GM21528 (cell line): ENCODE data around the gene PLCB1.

Source experiments
- ATAC-seq: cut with Tn5 transposase; IDR thresholded peaks from one replicate; pipeline ENCODE4 v1.9.1; 2021; ENCODE audit warnings: mild to moderate bottlenecking, moderate library complexity; ENCODE audit not compliant: unreplicated experiment, low FRiP score

The PLCB1 gene

DNA sequence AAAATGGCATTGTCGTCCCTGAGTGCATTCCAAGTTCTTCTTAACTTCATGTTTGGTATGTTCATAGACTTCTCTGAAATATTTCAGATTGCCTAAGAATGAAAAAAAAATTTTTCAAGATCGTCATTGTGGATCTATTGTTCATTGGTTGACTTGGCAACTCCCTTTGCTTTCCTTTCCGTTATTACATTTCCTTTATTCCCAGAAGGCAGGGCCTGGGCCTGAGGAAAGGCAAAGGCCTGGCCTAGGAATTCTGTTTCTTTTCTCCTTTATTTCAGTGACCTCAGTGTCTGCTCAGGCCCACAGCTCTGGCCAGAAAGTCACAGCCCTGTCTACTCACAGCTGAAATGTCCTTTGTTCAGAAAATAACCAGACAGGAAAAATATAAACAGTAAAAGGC, 535.2 kb downstream of the PLCB1 start:
- ATAC-seq, result no peak

DNA sequence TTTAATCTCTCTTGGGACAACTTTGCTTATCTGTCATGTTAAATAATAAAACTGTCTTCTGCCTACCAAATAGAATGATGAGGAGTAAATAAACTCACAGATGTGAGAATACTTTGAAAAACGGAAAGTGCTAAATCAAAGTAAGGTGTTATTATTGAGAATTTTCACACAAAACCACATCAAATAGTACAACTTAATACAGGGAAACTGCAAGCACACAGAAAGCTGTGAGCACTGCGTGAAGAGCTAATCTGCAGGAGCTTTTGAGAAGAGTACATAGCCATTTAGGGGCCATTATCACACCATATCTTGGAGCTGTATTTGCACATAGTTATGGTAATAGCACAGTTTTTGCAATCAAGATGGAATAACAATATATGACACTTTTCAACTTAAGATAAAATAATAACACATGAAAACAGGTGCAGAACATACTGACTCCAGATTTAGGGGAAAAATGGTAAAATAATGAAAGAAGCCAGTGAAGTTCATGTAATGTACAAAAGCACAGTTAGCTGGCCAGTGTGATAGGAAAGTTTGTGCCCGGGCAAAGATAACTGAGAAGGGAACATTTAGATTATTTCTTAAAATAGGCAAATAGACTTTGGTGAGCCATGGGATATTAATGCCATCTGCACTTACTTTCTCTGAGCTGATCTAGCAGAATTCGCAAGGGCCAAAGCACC, 538.3 kb downstream of the PLCB1 start:
- ATAC-seq, result no peak

DNA sequence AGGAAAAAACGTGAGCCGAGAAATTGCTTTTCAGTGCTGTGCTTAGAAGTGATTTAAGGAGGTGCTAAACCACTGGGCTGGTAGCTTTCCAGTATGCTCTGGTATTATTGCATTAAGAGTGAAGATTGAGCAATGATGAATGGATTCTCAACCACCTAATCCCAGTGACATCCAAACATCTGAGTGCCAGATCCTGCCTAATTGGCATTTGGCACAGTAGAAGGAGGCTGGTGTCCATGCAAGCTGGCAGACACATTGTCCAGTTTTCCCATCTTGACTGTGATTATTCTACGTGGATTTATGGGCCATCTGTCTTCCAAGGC, 538.8 kb downstream of the PLCB1 start:
- ATAC-seq, result no peak

DNA sequence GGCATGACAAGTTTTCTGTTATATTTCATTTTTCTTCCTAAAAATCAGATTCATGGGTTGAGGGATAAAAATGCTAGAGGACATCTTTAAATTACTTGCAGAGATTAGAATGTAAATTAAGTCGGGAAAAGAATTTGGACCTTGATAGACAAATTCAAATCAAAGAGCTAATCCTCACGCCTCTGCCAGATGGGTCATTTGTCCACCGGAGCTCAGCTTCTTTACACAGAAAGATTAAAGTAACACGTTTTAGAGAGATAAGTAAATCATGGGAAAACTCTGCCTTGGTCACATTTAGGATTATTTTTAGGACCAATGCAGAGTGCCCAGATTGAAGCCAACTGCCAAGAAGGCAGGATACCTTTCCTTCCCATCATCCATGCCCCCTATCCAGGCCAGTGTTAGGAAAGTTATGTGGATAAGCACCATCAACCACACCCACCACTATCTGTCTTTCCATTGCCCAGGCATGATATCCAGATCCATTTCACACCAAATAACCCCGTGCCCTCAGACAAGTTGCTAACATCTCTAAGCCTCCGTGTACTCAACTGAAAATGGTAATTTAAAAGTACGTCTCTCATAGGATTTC, 539.4 kb downstream of the PLCB1 start:
- ATAC-seq, result no peak

DNA sequence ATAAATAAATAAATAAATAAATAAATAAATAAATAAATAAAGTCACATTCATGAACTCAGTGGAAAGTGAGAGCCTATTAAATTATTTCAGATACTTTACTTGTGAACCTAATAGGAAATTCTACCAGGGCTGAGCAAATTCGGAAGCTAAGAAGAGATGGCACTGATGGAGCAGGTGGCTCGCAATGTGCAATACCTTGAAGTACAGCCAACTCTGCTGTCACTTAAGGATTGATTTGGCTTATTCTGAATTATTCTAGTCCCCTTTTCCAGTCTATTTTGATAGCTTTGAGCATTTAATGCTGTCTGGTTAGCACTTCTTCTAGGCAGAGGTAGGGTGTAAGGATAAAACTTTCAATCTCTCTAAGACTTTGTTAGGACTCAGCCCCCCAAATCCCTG, 541.0 kb downstream of the PLCB1 start:
- ATAC-seq, result no peak

DNA sequence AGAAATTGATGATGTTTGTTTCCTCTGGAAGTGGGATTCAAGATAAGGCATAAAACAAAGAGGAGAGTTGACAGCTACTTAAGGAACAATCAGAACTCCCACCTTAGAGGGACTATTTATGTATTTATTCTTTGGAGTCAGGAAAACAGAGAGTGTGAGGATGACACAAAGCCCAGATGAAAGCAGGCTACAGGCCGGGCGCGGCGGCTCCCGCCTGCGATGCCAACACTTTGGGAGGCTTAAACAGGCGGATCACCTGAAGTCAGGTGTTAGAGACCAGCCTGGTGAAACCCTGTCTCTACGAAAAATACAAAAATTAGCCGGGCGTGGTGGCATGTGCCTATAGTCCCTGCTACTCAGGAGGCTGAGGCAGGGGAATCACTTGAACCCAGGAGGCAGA, 543.8 kb downstream of the PLCB1 start:
- ATAC-seq, result no peak

DNA sequence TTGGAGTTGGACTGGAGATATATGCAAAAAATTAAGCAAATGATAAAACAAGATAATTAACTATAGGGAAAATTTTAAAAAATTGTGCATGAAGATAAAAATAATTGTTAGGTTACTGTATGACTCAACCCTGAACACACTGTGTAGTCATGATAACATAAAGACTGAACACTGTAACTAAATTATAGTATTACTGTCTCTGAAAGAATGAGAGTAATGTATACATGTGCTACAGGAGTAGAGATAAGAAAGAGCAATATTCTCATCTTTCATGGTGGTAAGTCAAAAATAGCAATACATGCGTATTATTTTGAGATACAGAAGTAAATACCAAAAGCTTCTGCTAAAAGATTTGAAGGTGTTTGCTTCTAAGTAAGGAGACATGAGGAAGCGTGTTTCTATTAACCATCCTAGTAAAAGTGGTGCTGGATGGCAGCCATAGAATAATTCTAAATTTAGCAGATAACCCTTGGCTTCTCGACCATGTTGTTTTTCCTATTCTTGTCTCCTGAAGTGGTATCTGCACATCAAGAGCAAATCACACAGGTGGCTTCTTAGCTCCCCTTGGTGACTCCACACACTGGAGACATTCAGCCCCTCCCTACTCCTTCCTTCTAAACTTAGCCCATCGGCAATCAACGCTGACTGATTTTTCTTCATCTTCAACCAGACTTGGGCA, 546.2 kb downstream of the PLCB1 start:
- no peak for ATAC-seq

DNA sequence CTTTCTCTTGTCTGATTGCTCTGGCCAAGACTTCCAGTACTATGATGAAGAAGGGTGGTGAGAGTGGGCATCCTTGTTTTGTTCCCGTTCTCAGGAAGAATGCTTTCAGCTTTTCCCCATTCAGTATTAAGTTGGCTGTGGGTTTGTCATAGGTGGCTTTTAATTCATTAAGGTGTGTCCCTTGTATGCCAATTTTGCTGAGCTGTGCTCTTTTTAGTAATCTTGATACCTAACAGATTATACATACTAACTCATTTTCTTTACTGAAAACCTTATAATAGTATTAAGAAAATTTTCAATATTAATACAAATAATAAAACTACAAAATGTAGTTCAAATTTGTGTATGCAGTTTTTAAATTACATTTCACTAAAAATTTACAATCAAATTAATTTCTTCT, 557.3 kb downstream of the PLCB1 start:
- no peak for ATAC-seq

DNA sequence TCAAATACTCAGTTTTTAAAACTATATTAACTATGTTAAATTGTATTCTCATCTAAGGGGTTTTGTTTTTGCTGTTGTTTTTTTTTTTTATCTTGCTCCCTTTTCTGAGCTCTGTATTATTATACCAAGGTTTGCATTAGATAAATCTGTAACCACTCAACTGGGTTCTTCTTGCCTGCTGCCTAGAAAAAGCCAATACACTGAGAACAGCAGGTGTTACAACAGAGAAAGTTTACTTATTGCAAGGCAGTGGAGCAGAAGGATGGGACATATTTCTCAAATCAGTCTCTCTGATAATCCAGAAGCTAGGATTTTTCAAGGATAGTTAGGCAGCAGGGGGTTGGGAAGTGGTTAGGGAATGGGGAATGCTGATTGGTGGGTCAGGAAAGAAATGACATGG, 558.0 kb downstream of the PLCB1 start:
- no peak for ATAC-seq

DNA sequence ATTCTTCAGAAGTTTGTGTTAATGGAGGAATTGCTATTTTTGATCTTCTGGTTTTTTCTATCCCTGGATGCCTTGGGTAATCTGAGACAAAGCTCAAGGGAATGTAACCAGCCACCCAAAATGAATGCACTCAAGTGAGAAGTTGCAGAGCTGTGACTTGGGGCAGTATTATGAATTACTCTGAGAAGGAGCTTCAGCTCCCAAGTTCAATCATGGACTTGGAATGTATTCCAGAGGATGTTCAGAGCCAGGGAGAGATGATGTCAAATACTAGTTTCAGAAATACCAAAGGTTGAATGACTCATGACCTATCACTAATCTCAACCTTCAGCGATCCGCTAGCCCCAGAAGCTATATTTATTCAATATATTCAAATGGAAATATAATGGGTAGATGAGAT, 561.6 kb downstream of the PLCB1 start:
- ATAC-seq, result no peak

DNA sequence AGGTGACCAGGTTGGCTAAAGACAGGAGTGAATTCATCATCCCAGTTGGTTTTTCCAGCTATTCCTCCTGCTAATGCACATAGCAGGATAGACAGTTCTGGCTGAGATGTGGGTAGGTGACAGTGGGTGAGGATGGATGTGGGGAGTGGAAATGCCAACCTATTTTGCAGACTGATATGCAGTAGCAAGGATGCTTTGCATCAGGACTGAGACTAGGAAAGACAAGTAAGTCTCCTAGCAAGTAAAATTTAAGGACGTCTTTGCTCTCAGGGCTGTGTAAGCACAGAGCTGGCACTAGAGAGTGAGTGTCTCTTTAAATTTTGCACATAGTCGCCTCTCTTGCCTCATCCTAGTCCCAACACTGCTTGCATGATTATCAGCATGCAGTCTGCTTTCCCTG, 568.7 kb downstream of the PLCB1 start:
- ATAC-seq, result no peak

DNA sequence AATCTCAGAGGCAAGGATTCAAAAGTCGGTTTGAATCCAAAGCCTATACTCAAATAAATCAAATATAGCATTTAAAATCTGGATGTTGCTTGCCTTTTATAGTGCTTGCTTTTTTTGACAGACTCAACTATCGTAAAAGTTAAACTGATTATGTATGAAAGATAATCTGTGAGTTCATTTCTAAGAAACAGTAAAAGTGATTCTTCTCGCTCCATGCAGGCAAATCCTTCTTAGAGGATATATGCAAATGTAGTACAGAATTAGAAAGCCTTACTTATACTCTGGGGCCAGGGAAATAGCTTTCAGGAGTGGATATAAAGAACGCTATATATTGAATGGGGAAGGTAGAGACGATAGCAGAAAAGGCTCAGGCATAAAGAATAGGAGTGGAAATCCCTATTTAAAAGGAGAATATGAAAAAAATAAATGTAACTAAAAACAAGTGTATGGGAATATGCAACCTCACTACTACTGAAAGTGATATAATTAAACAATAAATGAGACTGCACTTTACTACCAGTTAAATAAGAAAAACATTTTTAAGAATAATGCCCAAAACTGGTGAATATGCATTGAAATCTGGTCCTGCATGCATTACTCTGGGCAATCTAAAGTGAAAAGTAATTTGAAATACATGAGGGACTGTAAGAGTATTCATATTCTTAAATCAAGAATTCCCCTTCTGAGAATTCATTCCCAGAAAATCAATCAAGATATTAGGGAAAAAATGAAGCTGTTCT, 575.1 kb downstream of the PLCB1 start:
- no peak for ATAC-seq

DNA sequence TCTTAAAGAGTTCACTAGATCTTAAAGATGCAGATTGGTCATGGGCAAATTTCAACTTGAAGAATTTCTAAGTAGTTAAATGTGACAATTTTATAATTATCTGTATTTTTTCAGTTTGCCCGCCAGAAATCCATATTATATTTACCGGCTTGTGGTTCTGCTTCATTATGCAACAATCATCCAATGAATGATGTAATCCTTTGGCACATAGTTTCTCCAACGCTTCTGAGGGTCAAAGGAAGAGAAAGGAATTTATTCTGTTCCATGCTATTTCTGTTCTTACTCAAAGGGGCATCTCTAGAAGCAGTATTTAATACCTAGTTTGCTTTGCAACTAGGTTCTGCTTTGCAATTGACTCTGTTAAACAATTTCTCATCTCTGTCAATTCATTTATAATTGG, 577.6 kb downstream of the PLCB1 start:
- ATAC-seq, result no peak

DNA sequence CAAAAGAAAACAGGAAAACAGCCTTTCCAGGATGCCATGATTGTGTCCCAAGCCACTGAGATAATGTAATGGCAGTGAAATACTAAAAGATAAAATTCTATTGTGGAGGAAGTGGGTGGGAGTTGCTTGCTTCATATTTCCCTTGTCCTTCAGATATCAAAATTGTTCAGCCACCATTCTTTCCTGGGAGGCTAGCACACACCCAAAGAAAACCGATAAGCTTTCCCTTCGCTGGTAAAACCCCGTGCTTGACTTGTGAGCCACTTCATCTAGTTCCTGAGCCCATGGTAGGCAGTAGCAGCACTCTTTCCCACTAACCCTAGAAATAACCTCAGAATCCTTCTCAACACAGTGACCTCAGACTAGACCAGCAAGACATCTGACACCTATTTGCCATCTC, 579.4 kb downstream of the PLCB1 start:
- ATAC-seq, result no peak

DNA sequence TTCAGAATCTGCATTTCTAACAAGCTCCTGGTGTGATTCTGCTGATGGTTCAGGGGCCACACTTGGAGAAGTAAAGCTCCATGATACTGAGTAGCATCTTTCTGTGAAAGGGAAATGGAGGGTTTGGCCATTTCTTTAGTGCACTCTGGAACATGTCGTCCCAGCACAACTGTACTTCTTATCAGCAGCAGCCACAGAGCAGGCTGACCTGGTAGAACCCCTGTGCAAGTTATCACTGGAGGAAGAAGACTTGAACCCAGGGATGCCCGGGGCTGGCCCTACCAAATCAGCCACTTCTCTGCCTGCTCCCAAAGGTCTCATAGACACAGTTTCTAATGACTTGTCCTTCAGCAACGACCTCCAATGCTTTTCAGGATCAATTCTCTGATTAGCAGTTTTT, 582.1 kb downstream of the PLCB1 start:
- ATAC-seq, result no peak

DNA sequence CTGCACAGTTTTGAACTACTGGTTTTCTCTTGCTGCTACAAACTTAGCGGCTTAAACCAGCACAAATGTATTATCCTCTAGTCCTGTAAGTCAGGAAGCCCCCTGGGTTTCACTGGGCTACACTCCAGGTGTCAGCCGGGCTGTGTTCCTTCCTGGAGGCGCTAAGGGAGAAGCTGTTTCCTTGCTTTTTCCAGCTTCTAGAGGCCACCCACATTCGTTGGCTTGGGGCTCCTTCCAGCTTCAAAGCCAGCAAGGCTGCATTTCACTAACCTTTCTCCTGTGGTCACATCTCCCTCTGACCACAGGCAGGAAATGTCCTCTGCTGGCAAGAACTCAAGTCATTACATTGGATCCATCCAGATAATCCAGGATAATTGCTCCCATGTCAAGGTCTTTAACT, 586.2 kb downstream of the PLCB1 start:
- ATAC-seq, result no peak

DNA sequence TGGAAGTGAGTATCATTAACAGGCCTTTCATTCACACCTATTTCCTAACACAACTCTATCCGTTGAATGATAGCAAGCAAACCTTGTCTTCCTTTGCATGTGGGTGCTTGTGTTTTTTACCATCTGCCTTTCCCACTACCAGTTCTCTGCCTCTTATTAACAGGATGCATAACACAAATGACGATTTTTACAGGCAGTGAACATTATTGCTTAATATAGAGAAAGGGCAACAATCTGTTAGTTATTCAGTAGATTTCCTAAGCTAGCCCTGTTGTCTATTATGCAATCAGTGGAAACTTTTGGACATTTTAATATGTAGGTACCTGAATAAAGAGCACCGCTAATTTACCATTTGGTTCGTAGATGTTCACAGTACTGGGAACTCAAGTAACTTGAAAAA, 588.0 kb downstream of the PLCB1 start:
- ATAC-seq, result no peak

DNA sequence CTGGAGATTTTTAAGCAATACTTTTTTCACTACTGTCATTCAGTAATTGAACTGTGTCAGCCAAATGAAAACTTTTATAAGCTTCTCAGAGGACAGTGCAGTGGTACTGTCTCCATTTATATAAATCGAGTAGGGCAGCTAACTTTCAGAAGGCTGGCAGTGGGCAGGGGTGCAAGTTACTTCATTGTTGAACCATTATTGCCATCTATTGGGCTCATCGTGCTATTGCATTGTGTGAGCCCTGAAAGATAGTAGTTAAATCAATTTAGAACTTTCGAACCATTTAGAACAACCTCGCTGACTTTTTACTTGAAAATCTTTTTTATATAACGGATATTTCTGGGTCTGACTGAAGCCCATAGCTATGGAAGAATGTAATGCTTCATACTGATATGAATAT, 589.0 kb downstream of the PLCB1 start:
- no peak for ATAC-seq

DNA sequence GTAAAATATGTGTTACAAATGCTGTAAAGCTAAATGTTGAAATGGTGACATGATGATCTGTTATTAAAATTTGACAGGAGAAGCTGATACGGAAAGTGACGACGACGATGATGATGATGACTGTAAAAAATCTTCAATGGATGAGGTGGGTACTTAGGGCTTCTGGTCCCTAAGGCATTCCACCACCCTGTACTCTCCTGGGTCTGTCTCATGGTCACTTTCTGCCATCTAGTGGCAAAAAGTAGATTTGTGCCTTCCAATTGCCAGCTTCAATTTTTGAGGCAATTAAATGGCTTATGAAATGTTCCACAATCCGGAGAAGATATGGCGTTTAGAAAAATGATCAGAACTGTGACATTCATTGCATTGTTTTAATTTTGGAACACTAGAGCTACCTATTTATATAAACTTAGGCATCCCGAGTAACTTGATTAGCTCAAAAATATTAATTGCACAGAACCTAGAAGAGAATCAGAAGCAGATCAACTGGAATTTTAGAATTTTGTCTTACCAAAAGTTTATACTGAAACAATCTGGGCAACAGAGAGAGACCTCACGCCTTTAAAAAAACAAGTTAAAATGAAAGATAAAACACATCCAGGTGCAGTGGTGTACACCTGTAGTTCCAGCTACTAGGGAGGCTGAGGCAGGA, 590.3 kb downstream of the PLCB1 start:
- ATAC-seq, result no peak

DNA sequence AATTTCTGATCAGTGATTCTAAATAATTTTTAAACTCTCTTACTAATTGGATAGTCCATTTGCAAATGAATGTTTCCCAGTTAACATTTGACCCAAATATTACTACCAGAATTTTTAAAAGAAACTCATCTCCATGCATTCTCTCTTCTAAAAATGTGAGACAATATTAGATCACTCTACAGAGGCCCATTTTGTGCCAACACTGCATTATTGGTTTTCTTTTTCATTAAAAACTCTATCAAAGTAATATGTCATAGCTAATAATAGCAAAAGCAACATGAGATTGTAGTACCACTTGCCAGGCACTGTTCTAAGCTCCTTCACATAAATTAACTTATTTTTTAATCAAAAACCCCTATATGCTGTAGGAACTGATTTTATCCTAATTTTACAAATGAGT, 591.2 kb downstream of the PLCB1 start:
- ATAC-seq, result no peak

DNA sequence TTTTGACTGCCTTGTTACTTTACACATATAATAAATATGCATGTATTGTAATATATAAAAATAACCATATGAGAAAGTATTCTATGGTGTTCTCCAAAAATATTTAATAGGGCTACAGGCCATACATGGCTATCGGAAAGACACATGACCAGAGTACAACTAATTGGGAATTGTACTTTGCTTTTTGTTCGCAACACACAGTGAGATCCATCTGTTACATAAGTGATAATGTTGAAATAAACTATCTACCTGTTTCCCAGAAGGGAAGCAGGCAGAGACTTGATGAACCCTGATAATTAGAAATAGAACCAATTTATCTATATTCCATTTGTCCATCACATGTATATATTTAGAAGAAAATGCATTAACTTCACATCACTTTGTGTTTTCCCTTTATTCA, 592.8 kb downstream of the PLCB1 start:
- no peak for ATAC-seq
